Hematopoietic multipotent progenitor cell treated with erythropoietin and hydrocortisone succinate and interleukin-3 and kit ligand, for 17 days (in vitro differentiated cells): ENCODE measurements around the gene ALDOA.
A peak's percentile ranks its signal among the peaks of the same experiment; 100 is the strongest.
"Not testable (repeated sequence)": the region's sequence is repeated elsewhere in the genome, so short reads cannot be mapped to it uniquely, and the experiment has no call there.

Experiments
- DNase-seq: peaks from one replicate; pipeline ENCODE4 v3.0.0-alpha.2; 2015; ENCODE audit warnings: low spot score

The ALDOA gene

DNA sequence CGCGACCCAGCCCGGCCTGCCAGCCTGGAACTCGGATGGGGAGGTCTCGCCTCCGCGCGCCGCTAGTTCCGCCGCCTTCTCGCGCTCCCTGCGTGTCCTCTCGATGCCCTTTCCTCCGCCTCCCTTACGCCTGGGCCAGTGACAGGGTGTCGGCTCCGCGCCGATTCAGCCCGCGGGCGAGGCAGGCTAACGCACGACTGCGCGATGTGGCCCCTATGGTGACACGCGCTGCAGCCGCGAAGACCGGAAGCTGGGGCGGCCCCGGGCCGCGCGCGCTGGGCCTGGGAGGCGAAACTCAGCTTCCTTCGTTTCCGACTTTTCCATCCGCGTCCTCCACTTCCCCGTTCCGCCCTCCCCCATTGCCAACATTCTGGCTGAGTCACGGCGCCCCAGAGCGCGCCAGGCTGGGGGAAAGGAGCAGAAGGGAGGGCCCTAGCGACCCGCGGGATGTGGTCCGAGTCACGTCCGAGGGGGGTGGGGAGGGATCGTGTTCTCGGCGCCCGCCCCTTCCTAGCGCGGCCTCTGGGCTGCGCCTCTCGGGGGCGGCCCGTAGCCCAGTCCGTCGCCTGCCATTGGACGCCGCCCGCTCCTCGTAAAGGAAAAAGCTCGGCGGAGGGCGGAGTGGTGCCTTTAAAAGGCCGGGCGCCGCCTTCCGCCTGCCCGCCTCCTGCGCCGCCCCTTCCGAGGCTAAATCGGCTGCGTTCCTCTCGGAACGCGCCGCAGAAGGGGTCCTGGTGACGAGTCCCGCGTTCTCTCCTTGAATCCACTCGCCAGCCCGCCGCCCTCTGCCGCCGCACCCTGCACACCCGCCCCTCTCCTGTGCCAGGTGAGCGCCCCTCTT lies at the start of gene ALDOA:
Gene ALDOA (plus strand): TSS at position 659 of the 841 bp plus-strand sequence. CDS start 1,138 bp downstream, outside the sequence.
- DNase-seq, result peak; percentile 89

DNA sequence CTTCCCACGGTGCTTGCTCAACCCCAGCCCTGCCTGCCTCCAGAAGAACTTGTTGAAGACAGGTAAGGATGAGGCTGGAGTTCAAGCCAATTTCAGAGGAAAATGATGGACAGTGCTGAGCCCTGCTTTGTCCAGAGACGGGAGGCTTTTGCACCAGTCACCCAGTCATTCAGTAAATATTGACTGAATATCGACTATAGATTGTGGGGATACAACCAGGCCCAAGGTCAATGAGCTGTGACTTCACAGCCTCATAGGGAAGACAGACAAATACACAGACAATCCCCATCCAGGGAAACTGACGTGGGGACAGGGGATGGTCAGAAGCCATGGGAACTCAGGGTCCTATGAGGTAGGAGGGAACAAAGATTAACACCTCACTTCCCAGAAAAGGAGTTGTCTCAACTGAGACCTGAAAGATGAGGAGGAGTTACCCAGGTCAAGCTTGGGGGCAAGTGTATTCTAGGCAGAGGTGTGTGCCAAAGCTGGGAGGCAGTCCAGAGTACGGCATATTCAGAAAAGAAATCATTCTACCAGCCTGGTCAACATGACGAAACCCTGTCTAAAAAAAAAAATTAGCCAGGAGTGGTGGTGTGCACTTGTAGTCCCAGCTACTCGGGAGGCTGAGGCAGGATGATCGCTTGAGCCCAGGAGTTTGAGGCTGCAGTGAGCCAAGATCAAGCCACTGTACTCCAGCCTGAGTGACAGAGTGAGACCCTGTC lies 48.8 kb upstream of the ALDOA start:
- DNase-seq, result no peak

DNA sequence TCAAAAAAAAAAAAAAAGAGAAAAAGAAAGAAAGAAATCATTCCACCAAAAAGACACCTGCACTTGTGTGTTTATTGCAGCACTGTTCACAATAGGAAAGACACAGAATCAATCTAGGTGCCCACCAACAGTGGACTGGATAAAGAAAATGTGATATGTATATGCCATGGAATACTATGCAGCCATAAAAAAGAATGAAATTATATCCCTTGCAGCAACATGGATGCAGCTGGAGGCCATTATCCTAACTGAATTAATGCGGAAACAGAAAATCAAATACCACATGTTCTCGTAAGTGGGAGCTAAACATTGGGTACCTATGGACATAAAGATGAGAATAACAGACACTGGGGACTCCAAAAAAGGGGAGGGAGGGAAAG lies 48.3 kb upstream of the ALDOA start:
- DNase-seq, result no peak

DNA sequence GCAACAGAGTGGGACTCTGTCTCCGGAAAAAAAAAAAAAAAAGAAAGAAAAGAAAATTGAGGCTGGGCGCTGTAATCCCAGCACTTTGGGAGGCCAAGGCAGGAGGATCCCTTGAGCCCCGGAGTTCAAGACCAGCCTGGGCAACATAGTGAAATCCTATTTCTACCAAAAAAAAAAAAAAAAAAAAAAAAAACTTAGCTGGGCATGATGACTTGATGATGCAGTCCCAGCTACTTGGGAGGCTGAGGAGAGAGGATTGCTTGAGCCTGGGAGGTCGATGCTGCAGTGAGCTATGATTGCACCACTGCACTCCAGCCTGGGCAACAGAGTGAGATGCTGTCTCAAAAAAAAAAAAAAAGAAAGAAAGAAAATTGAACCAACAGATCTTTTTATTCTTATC lies 47.6 kb upstream of the ALDOA start:
- not testable (repeated sequence) for DNase-seq

DNA sequence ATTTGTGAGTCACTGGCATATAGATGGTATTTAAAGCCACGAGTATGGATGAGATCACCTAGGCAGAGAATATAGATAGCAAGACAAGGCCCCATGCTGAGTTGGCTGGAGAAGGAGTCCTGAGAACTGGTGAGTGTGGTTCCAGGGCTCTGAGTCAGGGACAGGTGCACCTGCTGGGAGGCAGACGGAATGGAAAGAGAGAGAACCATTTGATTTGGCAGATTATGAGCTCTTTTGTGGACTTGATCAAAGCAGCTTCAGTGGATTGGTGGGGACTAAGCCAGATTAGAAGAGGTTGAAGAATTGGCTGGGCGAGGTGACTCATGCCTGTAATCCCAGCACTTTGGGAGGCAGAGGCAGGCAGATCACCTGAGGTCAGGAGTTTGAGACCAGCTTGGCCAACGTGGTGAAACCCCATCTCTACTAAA lies 46.8 kb upstream of the ALDOA start:
- DNase-seq, result no peak

DNA sequence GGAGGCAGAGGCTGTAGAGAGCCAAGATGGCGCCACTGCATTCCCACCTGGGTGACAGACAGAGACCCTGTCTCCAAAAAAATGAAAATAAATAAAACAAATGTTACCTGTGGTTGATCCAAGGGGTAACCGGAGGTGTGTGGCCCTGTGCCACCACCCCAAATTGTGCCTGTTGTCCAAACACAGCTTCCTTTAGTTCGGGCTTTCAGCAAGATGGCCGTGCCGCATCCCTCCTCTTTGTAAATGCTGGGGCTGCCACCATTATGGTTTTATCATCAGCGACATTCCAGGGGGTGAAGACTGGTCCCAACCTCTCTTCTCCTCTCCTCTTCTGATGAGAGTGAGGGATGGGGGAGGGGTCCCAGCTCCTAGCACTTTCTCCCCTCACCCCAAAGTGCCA lies 42.7 kb upstream of the ALDOA start, which contains the start of gene C16orf92:
Gene C16orf92 (plus strand): TSS at position 312 of the 400 bp plus-strand sequence. CDS start 143 bp downstream, outside the sequence.
- DNase-seq, result no peak

DNA sequence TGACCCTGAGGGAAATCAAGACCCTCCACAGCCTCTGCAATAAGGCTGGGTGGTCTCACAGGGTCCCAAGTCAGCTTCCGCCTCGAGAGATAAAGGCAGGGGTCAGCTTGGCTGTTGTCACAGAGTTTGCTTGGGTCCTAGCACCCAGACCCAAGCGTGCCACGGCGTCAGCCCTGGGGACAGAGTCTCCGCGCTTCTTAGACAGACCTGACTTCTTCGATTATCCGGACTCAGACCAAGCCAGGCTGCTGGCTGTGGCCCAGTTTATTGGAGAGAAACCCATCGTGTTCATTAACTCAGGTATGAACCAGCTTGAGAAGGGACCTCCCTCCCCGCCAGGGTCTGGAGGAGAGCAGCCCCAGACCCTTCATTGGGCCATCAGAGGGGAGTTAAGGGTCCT lies 42.0 kb upstream of the ALDOA start:
- DNase-seq, result no peak

DNA sequence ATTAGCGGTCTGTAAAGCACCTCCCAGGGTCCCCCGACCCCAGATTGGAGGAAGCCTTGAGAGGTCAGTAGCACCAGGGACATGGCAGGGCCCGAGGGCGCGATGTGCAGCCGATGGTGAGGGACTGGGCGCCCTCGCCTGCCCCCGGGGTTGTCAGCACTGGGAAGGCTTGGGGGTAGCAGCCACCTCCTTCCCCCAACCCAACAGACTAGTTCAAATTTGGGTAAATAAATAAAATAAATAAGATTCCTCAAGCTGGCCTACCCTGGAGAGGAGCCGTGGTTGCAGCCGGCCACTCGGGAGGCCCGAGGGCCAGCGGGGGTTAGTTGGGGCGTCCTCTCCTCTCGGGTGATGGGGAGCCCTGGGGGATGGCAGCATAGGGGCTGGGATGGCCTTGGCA lies 41.1 kb upstream of the ALDOA start:
- DNase-seq, result no peak

DNA sequence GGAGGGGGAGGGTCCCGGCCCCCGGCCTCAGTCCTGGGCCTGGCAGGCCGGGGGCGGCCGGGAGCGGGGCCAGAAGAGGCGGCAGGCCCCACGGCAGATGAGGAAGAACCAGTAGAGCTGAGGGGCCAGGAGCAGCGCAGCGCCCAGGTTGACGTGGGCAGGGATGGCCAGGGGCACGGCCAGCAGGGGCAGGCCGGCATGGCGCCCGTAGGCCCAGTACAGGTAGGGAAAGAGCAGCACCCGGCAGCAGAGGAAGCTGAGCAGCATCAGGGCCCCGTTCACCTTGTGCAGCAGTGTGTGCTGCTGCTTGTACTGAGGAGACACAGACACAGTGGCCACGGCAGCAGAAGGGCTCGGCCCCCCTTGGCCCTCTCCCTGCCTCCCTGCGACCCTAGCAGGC lies 40.4 kb upstream of the ALDOA start:
- DNase-seq, result no peak

DNA sequence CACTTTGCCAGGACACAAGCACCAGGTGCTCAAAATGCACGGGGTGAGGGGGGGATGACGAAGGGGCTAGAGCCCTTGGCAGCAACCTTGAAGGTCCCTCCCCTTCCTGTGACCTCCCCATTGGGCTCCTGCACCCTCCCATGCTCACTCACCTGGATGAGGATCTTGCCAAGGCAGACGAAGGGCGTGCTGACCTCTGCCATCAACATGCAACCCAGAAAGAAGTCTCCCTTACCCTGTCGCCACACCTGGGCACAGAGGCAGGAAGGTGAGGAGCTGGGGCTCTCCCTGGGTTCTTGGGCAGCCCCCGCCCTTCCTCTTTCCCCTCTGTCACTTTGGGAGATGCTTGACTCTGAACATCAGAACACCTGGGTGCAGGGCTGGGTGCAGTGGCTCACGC lies 40.0 kb upstream of the ALDOA start:
- DNase-seq, result no peak

DNA sequence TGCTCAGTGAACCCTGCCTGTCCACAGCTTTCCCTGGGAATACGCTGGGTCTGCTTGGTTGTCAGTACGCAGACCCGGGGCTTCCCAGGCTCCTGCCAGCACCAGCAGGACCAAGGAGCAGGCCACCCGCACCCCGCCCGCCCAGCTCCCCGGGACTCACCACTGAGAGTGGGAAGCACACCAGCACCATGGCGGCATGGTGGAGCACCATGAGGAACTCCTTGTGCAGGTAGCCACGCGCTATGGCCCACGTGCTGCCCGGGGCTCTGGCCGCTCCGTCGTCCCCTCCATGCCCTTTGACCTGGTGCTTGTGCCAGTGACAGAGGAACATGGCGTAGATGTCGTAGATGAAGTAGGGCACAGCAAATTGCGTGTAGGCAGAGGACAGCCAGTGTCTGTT lies 39.1 kb upstream of the ALDOA start:
- DNase-seq, result no peak

DNA sequence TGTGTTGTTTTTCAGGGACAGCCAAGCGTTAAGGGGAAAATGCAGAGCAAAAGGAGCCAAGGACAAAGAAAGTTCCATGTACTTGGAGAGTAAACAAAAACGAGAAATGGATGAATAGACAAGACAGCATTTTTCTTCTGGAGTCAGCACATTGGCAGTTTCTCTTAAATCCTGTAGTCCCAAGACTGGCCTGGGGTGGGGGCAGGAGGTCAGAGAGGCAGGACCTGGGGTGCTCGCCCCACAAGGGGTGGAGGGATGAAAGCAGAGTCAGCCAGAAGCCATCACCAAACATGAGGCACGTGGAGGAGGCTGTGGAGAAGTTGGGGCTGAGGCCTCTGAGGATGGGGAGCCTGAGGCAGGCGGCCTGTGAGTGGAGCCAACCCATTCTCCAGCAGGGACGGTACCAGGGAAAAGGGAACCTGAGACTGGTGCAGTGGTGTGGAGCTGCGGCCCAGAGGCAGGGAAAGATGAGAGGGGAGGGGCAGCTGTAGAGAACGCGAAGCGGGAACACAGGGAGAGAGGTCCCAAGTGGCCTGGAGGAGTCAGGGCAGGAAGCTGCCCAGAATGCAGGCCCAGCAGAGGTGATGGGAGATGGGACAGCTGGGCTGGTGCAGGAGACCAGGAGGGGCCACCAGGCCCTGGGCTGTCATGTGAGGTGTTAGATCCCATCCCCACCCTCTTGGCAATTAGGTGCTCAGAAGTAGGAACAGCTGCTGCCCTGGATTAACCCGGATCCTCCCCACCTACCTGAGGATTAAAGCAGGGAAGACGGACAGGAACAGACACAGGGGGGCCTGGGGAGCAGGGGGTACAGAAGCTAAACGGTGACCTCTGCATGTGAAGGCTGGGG lies 37.7 kb upstream of the ALDOA start:
- no peak for DNase-seq

DNA sequence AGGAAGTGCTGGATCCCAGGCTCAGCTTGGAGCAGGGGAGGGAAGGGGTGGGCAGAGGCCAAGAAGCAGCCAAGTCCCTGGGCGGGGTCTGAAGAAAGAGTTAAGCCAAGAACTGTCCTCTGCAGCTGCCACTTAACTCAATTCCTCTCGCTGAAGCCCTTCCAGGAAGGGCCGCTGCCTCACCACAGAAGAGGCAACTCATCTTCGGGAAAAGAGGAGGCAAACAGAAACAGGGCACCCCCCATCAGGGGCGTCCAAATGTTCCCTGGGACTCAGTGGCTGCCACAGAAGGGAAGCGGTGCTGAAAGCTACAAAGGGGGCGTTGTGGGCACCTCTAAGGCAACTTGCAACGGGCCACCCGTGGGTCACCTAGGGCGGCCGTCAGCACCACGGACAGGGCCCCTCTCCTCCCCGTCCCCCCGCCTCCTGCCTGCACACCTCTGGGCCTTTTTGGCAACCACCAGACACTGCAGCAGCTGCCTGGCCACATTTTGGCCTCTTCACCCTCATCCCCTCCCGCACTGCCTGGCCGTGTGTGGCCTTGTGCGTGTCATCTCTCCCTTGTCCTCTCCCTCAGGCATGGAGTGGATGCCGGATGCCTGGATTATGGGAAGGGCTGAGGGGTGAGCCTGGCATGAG lies 37.0 kb upstream of the ALDOA start:
- no peak for DNase-seq

DNA sequence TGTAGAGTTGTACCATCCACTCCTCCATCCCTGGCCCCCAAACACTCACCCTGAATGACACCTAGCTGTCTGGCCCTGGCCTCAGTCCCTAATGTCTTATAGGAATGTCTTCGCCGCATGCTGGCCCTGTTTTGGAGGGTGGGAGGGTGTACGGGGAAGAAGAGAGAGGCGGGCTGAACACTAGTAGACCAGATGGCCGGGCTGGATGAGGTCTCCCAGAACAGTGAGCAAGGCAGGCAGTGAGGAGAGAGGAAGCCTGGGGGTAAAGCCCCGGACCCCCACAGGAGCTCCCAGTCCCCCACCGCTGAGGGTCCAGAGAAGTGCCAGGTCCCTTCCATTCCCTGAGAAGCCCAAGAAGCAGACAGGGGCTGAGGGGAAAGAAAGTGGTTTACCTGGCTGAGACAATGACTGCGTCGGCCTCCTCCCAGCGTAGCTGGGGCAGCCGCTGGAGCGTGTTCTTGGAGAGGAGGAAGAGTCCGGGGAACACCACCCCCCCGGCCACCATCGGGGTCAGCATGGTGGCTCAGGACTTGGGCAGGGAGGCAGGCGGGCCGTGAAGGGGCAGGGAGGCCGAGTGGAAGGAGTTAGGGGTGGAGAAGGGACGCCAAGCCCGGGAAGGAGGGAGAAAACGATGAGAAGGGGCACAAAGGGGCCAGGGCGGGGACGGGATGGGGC lies 35.4 kb upstream of the ALDOA start:
- DNase-seq, result no peak

DNA sequence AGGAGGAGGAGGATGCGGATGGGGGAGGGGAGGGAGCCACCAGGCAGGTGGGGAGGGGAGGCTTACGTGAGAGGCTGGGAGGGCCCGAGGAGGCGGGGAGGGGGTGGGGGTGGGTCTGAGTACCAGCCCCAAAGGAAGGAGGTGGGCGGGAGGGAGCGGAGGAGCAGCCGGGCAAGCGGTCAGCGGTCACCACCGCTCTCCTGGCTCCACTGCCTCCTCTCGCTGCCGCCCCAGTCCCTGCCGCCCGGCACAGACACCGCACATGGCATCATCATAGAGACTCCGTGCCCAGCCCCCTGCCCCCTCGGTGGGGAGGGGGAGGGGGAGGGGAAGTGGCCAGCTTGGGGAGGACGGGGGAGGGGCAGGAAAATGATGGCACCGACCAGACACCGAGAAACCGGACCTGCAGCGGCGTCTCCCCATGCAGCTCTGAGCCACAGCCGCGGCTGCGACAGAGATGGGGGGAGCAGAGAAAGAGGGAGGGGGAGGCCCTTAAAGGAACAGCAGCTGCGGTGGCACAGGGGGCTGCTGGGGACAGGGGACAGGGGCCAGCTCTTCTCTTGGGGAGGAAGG lies 34.6 kb upstream of the ALDOA start, which contains the start of gene TLCD3B:
Gene TLCD3B (minus strand): TSS at position 431 of the 573 bp plus-strand sequence. CDS start 744 bp downstream, outside the sequence.
- DNase-seq, result no peak

DNA sequence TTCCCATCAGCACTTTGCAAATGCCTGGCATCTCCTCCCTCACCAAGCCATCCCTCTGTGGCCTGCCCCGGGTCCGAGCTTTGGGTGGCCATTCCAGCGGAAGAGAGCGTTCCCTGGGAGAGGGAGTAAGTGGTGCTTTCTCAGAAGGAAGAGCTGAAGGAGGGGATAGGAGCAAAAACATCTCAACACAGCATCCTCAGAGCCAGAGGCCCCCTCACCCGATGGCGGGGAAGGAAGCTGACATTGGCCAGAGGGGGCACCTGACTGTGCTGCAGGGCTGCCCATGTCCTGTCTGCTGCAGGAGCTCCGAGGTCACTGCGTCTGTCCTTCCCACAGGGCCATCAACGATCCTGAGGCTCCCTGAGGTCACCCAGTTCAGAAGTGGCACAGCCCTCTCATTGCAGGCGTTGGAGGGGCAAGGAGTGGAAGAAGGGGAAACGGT lies 34.1 kb upstream of the ALDOA start:
- no peak for DNase-seq

DNA sequence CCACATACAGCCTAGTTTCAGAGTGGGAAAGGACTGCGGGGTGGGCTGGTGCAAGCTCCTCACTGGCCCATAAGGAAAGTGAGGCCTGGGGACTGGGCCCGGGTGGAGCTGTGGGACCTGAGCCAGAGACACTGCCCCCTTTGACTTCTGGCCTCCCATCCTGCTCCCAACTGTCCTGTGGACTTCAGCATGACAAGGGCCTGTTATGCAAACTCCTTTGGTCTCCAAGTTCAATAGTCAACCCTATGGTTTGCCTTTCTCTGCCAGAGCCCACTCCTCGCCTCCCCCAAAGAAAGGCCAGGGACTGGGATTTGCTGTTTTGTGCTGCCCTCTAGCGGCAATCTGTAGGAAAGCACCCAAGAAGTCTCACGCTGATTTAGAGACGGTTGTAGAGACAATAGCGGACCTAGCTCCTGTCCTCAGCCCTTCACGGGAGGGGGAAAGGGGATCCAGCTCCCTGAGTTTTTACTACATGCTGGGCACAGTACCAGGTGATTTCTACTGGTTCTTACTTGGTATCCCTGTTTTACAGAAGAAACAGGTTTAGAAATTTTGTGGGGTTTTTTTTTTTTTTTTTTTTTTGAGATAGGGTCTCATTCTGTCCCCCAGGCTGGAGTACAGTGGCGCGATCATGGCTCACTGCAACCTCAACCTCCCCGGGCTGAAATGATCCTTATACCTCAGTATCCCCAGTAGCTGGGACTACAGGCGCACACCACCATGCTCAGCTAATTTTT lies 33.3 kb upstream of the ALDOA start:
- peak; percentile 77 for DNase-seq

DNA sequence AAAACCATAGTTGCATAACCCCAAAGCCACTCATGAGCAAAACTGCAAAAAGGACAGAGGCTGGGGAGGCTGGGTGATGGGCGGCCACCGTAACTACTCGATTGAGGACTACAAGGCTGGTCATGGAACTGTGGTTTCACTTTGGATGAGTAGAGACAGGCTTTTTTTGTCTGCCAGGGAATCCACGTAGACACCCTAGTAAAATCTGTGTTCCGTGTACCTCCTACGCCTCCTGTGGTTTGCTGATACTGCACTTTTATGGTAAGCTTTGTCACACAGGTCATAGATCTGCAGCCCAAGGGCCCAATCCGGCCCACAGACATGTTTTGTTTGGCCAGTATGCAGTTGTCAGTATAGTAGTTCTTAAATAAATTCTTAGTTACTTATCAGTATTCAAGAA lies 32.3 kb upstream of the ALDOA start:
- no peak for DNase-seq

DNA sequence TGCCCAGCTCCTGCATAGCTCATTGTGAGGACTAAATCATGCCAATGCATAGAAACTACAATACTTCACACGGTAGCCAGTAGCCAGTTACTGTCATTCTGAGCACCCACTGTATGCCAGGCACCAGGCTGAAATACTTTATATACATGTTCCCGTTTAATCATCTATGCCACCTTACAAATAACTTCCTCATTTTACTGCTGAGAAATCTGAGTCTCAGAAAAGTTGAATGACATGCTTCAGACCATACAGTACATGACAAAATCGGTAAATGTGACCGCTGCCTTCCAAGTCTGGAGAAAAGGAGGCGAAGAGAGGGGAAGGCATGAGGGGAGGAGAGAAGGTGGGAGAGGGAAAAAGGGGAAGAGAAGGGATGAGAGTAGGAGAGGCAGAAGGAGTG lies 25.3 kb upstream of the ALDOA start:
- DNase-seq, result no peak

DNA sequence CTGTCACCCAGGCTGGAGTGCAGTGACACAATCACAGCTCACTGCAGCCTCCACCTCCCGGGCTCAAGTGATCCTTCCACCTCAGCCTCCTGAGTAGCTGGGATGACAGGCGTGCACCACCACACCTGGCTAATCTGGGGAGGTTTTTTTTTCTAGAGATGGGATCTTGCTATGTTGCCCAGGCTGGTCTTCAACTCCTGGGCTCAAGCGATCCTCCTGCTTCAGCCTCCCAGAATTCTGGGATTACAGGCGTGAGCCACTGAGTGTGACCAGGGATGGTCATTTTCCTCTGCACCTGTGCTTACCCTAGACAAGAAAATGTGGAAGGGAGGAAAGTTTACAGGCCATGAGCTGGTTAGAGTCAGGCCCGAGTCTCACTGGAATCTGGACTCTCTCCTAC lies 24.9 kb upstream of the ALDOA start:
- DNase-seq, result not testable (repeated sequence)
